HG02571 (cell line): ENCODE results near the gene SRA1.

Source experiments
- ATAC-seq: cut with Tn5 transposase; IDR thresholded peaks from one replicate; pipeline ENCODE4 v1.9.1; 2021; ENCODE audit warnings: mild to moderate bottlenecking, moderate library complexity; ENCODE audit not compliant: unreplicated experiment

SRA1 gene

GRCh38 chr5:140551872-140552271 is 5.4 kb downstream of the SRA1 start:
- ATAC-seq, result no peak

GRCh38 chr5:140550147-140551079 is 6.9 kb downstream of the SRA1 start:
- ATAC-seq, result no peak

- ATAC-seq, result no peak
Observed at GRCh38 chr5:140549237-140550144, 7.8 kb downstream of the SRA1 start.

GRCh38 chr5:140548791-140549190 is 8.5 kb downstream of the SRA1 start:
- no peak for ATAC-seq

- ATAC-seq, result no peak
Observed at GRCh38 chr5:140548300-140548688, 9.0 kb downstream of the SRA1 start.

GRCh38 chr5:140547508-140548299 is 9.6 kb downstream of the SRA1 start, which contains the start of gene EIF4EBP3:
Gene EIF4EBP3, plus strand, starts transcription at chr5:140547662. Its CDS starts 76 bp downstream, at chr5:140547738.
- peak; percentile 97 for ATAC-seq

GRCh38 chr5:140546851-140547507 is 10.3 kb downstream of the SRA1 start:
- peak; percentile 6 for ATAC-seq

GRCh38 chr5:140545606-140546005 is 11.7 kb downstream of the SRA1 start:
- no peak for ATAC-seq

- ATAC-seq, result no peak
Observed at GRCh38 chr5:140544986-140545385, 12.3 kb downstream of the SRA1 start.

- no peak for ATAC-seq
Observed at GRCh38 chr5:140542972-140543371, 14.3 kb downstream of the SRA1 start.

- no peak for ATAC-seq
Observed at GRCh38 chr5:140540227-140540626, 17.0 kb downstream of the SRA1 start.

GRCh38 chr5:140524003-140524402 is 33.3 kb downstream of the SRA1 start:
- no peak for ATAC-seq

GRCh38 chr5:140513124-140513523 is 44.1 kb downstream of the SRA1 start:
- ATAC-seq, result no peak

GRCh38 chr5:140509898-140510297 is 47.4 kb downstream of the SRA1 start:
- ATAC-seq, result no peak

GRCh38 chr5:140502834-140503233 is 54.4 kb downstream of the SRA1 start:
- ATAC-seq, result no peak
